Epidermal melanocyte (primary cell): ENCODE data around the gene PLA2G12B.

Experiments
- DNase-seq: peaks from one replicate; pipeline ENCODE4 v3.0.0; 2011; ENCODE audit warnings: low spot score; ENCODE audit not compliant: insufficient read length

Gene PLA2G12B

DNA sequence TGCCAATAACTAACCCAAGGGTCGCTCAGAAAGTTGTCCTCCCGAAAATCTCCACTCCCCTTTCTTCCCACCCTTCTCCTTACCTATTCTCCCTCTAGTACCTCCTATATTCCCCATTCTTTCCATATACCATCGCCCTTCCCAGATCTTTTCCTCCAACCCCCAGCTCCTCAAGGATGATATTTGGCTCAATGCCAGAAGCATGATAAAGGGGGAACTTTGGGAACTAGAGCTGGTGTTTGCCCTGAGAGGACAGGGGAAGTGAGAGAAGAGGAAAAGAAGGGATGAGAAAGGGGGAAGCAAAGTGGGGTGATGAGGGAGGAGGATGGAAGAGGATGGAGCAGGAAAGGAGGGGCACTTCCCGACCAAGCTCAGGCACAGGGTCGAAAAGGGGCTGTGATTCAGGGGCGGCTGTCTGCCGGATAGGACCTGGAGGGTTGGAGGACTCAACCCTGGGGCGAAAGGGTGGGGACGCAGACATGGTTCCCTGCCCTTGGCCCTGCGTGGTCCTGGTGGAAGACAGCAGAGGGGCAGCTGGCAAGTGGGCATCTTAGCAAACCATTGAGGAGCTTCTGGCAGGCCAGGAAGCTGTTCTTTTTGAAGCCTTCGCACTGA is 59.3 kb downstream of the PLA2G12B start:
- no peak for DNase-seq

DNA sequence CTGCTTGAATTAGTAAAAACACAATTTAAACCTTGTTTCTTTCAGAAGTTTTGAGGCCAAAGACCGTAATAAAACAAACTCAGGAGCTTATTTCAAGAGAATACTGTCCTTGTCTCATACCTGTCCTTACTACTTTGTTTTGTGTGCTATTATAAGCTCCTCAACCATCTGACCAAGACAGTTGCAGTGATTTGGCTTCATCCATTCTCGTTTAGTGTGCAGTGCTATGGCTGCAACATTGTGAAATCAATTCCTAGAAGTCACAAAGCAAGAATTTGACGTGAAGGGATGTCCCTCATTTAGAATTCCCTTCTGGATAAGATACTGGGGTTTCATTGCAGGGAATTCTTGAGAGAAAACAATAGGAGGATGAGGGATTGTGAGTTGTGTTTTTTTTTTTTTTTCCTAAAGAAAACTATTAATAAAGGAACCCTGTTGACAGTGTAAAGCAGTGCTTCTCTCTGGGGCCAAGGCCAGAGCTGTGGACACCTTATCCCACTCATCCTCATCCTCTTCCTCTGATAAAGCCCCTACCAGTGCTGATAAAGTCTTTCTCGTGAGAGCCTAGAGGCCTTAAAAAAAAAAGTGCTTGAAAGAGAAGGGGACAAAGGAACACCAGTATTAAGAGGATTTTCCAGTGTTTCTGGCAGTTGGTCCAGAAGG is 61.3 kb downstream of the PLA2G12B start, which contains the start of gene OIT3:
OIT3 (plus strand) TSS at position 604 of the 663 bp plus-strand sequence. CDS start 60 bp downstream, outside the sequence.
- no peak for DNase-seq

DNA sequence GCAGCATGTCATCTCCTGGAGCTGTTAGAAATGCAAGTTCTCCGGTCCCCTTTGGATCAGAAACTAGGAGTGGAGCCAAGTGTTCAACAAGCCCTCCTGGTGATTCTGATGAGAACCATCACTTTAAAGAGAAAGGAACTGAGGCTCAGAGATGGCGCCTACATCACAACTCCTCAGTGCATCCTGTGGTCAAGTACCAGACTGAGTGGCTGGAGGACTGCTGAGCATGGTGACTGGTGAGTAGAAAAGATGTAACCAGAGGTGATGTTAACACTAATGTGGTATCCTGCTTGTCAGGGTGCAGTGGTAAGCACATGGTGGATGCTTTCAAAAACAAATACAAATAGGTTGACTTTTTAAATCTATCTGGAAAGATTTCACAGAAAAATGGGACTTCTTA is 64.5 kb downstream of the PLA2G12B start:
- DNase-seq: no peak

DNA sequence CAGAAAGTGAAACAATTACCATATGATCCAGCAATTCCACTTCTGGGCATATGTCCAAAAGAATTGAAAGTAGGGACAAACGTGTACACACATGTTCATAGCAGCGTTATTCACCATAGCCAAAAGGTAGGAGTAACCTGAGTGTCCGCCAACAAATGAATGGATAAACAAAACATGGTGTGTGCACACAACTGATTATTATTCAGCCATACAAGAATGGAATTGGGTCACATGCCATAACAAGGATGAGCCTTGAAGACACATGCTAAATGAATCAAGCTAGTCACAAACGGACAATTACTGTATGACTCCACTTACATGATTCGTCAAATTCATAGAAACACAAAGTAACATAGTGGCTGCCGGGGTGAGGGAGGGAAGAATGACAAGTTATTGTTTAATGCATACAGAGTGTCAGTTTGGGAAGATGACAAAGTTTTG is 65.2 kb downstream of the PLA2G12B start:
- no peak for DNase-seq

DNA sequence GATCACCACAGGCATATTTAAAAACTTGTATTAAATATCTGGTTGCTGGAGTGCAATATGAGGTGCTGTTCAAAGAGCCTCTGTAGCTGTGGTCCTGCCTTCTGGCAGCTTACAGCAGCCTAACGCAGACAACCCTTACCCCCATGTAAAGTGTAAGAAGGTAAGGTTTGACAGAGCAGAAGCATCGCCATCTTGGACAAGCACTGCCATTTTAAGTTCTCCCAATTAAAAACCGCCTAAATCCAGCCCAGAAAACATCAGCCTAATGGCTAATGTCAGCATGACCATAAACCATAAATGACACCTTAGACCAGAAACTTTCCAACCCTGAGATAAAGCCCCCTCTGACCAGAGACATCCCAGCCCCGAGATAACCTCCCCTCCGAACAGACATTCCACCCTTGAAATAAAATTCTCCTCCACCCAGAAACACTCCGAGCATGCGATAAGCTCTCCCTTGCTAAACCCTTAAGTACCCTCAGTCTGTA is 66.4 kb downstream of the PLA2G12B start:
- DNase-seq: no peak

DNA sequence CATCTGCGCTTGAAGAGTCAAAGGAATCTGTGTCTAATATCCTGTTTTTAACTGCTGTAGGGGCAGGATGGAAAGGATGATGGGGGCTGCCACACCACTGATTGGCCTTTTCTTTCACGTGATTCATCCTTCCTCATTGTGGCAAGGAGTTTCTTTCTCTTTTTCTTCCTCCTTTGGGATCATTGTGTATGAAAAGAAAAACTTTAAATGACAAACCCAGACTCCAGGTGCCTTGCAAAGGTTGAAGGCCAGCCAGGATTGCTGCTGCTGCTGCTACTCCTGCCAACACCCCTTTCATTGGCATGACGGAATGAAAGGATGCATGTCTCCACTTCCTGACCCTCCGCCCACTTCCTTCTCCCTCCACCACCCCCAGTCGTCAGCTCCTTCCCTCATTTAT is 67.6 kb downstream of the PLA2G12B start:
- no peak for DNase-seq

DNA sequence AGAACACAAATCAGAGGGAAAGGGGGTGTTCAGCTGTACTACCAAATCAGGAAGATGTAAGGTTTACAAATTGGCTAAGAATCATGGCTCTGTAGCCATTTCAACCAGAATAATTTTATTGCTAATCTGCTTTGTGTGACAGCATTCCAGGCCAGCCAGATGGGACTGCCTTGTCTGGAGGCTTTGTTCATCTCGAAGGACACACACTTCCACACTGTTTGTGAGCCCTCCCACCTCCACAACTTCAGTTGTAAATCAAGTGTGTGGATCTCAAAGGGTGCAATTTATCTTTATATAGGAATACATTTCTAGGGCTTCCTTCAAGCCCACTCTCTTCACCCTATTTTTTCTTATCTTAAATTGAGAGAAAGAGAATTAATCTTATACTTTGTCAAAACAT is 68.0 kb downstream of the PLA2G12B start:
- DNase-seq: no peak

DNA sequence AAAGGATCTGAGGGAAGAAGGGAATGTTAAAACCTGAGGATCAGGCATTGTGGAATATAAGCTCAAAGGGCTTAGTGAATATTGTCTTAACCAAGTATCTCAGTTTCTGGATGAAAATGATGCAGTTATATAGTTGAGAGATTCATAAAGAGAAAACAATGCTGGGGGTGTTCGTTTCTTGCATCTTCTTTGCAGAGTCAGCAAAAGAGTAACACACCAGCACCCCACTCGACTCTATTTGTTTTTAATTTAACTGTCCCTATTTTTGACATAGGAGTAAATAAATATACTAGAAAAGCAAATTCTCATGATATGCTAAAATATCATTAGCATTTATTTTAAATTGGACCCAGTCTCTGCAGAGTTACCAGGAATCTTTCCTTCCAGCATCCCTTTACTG is 68.7 kb downstream of the PLA2G12B start:
- no peak for DNase-seq
